Upper lobe of left lung (tissue), 4 donors: ENCODE data around the gene GAS2L1.

ENCODE experiments used
- EP300 ChIP-seq, 4 donors: sonication (generic); formaldehyde crosslinking; IDR thresholded peaks; one replicate each; pipeline ENCODE4 v1.5.1; 2017; ENCODE audit warnings: antibody characterized with exemption in 4 of 4, control low read depth in 2 of 4
- POLR2A ChIP-seq, 4 donors: fragments of 450-650 bp; IDR thresholded peaks; one replicate each; pipeline ENCODE4 v1.5.1; 2016 to 2017; ENCODE audit warnings: antibody characterized with exemption in 4 of 4, mild to moderate bottlenecking in 2 of 4
- POLR2AphosphoS5 ChIP-seq, 2 donors: sonication (generic); formaldehyde crosslinking; IDR thresholded peaks; one replicate each; pipeline ENCODE4 v1.5.1; 2017; ENCODE audit warnings: antibody characterized with exemption in 2 of 2
- TF ChIP-seq, protein P1 (sequence below), 6 experiments: fragments of 450-650 bp in 4 of 6; fragments of 200-600 bp in 2 of 6; sonication (generic) in 2 of 6; IDR thresholded peaks; one replicate each; pipeline ENCODE4 v1.5.1; 2016 to 2019; ENCODE audit warnings: antibody characterized with exemption in 6 of 6

DNA sequence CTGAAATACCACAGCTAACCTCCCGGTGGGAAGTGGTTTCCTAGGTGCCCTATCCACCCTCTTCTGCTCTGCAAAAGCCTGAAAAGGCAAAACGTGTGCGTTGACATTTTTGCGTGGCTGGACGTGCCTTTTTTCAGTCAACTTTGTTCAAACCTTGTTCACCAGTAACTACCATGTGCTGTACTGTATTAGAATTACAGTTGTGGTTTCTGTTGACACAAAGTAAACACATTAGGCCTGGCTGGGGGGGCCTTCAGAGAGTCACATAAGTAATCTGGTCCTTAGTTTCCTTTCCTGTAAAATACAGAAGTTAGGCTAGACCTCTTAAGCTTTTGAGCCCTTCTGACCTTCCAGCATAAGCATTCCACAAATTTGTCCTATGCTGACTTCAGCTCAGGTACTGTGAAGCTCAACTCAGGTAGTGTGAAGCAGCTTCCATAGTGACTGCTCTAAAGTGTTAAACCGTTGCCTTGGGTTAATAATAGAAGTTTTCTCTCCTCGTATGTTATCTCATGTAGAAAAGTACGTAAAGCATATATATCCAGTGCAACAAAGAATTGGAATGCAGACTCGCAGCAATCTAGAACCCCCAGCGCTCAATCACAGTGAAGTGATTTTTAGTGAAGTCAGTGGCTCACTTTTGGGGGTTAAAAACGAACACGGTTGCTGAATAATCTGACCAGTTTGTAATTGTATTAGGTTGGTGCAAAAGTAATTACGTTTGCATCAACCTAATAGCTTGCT lies 36.5 kb upstream of the GAS2L1 start:
- no peak for TF ChIP-seq POLR2A (IDR thresholded peaks at IDR 0.05)
- no peak for TF ChIP-seq EP300 (IDR thresholded peaks at IDR 0.05)
- TF ChIP-seq POLR2AphosphoS5 (IDR thresholded peaks at IDR 0.05) = no peak
- TF ChIP-seq, protein P1, sequence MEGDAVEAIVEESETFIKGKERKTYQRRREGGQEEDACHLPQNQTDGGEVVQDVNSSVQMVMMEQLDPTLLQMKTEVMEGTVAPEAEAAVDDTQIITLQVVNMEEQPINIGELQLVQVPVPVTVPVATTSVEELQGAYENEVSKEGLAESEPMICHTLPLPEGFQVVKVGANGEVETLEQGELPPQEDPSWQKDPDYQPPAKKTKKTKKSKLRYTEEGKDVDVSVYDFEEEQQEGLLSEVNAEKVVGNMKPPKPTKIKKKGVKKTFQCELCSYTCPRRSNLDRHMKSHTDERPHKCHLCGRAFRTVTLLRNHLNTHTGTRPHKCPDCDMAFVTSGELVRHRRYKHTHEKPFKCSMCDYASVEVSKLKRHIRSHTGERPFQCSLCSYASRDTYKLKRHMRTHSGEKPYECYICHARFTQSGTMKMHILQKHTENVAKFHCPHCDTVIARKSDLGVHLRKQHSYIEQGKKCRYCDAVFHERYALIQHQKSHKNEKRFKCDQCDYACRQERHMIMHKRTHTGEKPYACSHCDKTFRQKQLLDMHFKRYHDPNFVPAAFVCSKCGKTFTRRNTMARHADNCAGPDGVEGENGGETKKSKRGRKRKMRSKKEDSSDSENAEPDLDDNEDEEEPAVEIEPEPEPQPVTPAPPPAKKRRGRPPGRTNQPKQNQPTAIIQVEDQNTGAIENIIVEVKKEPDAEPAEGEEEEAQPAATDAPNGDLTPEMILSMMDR (IDR thresholded peaks at IDR 0.05) = no peak
